Neural crest cell (in vitro differentiated cells): ENCODE data around the gene BPIFB1. TPM values are rescaled to one million over a fixed set of nuclear protein-coding genes. Genes with fewer than 3 reads are reported as not detected.

ENCODE experiments used
- DNase-seq: peaks from one replicate; pipeline ENCODE4 v3.0.0; 2021; ENCODE audit warnings: low read depth, mixed read lengths, low spot score
- H3K27ac Mint-ChIP-seq: one replicate; pipeline ENCODE4 v1.8.0; 2021; ENCODE audit warnings: mild to moderate bottlenecking, mixed read lengths; ENCODE audit not compliant: unreplicated experiment
- H3K27me3 Mint-ChIP-seq: 2 replicates; pipeline ENCODE4 v1.8.0; 2021; ENCODE audit warnings: low read depth, mild to moderate bottlenecking, mixed read lengths
- H3K36me3 Mint-ChIP-seq: 2 replicates; pipeline ENCODE4 v1.8.0; 2021; ENCODE audit warnings: low read depth, mild to moderate bottlenecking, mixed read lengths
- H3K4me1 Mint-ChIP-seq: 2 replicates; pipeline ENCODE4 v1.8.0; 2021; ENCODE audit warnings: mixed read lengths
- H3K4me3 Mint-ChIP-seq: one replicate; pipeline ENCODE4 v1.8.0; 2021; ENCODE audit warnings: mild to moderate bottlenecking, mixed read lengths
- H3K9me3 Mint-ChIP-seq: 2 replicates; pipeline ENCODE4 v1.8.0; 2021; ENCODE audit warnings: mixed read lengths
- total RNA-seq: library from RNA; stranded (reverse); gene quantifications from 2 replicates; pipeline ENCODE4 v1.2.1, GENCODE V29; 2021
- TF ChIP-seq, protein P1 (sequence below): fragments of 200-600 bp; sonication (generic); conservative IDR thresholded peaks from 2 replicates; pipeline ENCODE4 v1.5.0; 2021; ENCODE audit warnings: antibody characterized with exemption, mild to moderate bottlenecking

Gene BPIFB1
- total RNA-seq, 1 donor from 2014 or later = not detected

DNA sequence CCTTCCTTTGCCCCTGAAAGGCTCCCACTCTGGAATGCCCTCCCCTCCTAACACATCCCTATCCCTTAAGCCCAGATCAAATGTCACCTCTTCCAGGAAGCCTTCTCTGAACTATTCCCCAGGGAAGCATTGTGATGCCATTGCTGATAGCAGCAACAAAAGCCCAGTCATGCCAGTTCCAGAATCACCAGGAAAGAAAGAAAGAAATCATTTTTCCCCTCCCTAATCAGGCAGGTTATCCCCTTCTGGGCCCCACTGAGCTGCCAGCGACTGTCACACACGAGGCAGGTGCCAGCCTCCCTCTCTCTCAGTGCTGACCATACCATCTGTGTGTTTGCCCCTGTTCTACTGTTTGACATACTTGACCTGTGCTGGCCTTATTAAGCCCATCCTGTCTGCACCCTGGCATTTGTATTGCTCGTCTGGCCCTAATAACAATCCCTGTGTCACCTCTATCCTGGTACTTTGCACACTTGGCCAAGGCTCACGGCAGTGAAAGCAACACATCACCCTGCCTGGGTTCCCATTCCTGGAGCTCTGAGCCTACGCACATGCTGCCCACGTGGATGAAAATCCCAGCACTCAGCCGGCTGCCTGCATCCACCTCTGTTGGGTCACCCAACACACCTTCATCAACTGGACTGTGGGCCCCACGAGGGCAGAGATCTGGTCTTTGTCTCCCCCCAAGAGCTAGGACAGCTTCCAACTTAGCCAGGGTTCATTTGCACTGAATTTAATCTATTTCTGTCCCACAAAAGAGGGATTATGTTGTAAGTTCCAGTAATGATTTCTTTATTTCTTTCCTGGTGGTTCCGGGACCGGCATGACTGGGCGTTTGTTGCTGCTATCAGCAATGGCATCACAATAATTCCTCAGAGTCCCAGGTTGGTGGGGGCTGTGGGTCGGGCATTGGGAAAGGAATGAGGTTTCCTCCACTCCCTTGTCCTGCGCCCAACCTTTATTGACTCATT lies 5.3 kb upstream of the BPIFB1 start:
- no peaks in the 10 kb centered on the region for H3K36me3 Mint-ChIP-seq
- TF ChIP-seq, protein P1, sequence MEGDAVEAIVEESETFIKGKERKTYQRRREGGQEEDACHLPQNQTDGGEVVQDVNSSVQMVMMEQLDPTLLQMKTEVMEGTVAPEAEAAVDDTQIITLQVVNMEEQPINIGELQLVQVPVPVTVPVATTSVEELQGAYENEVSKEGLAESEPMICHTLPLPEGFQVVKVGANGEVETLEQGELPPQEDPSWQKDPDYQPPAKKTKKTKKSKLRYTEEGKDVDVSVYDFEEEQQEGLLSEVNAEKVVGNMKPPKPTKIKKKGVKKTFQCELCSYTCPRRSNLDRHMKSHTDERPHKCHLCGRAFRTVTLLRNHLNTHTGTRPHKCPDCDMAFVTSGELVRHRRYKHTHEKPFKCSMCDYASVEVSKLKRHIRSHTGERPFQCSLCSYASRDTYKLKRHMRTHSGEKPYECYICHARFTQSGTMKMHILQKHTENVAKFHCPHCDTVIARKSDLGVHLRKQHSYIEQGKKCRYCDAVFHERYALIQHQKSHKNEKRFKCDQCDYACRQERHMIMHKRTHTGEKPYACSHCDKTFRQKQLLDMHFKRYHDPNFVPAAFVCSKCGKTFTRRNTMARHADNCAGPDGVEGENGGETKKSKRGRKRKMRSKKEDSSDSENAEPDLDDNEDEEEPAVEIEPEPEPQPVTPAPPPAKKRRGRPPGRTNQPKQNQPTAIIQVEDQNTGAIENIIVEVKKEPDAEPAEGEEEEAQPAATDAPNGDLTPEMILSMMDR = no peak
- no peak overlapping the region for H3K4me3 Mint-ChIP-seq
- no peak for DNase-seq
- H3K27ac Mint-ChIP-seq = peak overlapping the region; percentile 15
- H3K4me1 Mint-ChIP-seq = peaks cover 8% of the 10 kb centered on the region
- peaks cover 3% of the 10 kb centered on the region for H3K27me3 Mint-ChIP-seq
- no peaks in the 10 kb centered on the region for H3K9me3 Mint-ChIP-seq

DNA sequence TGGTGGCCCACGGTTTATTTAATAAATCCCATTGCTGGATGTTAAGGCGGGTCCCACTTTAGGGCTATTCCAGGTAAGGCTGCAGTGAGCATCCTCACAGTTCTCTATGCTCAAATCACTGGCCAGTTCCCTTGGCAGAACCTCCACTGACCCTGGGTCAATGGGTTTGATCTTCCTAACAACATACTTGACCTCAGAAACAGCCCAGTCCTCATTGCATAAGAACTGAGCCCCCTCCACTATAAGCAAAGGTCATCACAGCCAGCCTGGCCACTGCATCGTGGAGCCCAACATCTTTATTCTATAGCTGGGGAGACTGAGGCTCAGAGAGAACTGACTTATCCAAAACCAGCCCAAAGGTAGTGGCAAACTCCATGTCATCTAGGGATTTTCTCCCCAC lies 4.3 kb upstream of the BPIFB1 start:
- H3K9me3 Mint-ChIP-seq = no peaks in the 10 kb centered on the region
- peaks cover 8% of the 10 kb centered on the region for H3K4me1 Mint-ChIP-seq
- H3K27me3 Mint-ChIP-seq = no peaks in the 10 kb centered on the region
- no peak for DNase-seq
- no peaks in the 10 kb centered on the region for H3K36me3 Mint-ChIP-seq
- TF ChIP-seq, protein P1 = no peak
- no peak overlapping the region for H3K27ac Mint-ChIP-seq
- H3K4me3 Mint-ChIP-seq = no peak overlapping the region

DNA sequence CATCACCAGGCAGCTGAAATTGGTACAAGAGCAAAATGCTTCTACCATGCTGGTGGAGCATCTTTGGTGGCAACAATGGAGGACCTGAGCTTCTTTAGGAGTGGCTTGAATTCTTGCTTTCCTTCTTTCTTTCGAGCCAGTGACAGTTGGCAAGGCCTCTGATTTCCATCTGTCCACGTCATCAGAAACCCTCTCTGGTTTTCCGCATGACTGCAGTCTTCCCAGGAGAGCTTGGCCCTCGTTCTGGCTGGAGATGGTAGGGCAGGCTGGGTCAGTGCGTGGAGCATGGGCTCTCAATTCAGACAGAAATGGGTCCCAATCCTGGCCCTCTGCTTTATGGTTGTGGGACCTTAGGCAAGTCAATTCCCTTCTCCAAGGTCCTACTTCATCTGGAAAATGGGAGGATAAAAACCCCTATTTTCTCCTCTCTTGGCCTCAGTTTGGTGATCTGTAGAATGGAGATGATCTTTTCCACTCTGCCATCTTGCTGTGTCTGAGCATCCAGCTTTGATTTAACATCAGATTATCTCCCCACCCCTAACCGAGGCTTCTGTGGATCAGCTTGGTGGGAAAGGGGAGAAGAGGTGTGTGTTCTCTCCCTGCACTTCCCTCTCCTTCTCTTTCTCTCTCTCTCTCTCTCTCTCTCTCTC lies 3.6 kb upstream of the BPIFB1 start:
- no peak for DNase-seq
- Mint-ChIP-seq H3K4me1 (peaks cover 8% of the 10 kb centered on the region), H3K4me3 (no peak overlapping the region), H3K27me3 (no peaks in the 10 kb centered on the region), H3K36me3 (no peaks in the 10 kb centered on the region), H3K27ac (no peak overlapping the region), H3K9me3 (no peaks in the 10 kb centered on the region)
- TF ChIP-seq, protein P1 = no peak

DNA sequence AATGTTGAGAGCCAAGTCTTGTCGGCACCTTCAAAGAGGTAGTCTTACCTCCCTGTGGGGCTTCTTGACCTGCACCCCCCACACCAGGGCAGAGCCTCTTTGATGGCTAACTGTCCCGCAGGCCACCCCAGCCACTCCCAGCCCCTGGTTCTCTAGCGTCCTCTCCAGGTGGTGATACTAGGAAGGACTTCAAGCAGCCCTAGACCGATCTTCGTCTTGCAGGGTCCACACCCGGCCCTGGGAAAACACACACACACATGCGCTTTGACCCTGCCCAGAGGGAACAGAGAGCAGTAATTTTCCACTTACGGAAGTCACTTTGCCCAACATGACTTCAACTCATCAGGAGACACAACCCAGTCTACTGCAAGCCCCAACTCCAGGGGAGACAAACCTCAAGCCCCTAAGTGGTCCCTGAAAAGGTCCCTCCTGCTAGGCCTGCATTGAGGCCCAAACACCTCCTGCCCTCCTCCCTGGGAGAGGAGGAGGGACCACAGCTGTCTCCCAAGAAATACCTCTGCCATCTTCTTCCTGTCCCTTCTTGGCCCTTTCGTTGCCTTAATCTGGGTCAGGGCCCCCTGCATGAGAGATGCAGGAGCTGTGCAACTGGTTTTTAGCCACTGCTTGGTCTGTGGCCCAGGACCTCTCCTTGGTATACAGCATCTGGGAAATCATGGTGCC lies 2.9 kb upstream of the BPIFB1 start:
- no peaks in the 10 kb centered on the region for H3K36me3 Mint-ChIP-seq
- no peak overlapping the region for H3K27ac Mint-ChIP-seq
- peaks cover 4% of the 10 kb centered on the region for H3K27me3 Mint-ChIP-seq
- no peaks in the 10 kb centered on the region for H3K9me3 Mint-ChIP-seq
- DNase-seq = no peak
- TF ChIP-seq, protein P1 = no peak
- no peak overlapping the region for H3K4me3 Mint-ChIP-seq
- peaks cover 8% of the 10 kb centered on the region for H3K4me1 Mint-ChIP-seq

DNA sequence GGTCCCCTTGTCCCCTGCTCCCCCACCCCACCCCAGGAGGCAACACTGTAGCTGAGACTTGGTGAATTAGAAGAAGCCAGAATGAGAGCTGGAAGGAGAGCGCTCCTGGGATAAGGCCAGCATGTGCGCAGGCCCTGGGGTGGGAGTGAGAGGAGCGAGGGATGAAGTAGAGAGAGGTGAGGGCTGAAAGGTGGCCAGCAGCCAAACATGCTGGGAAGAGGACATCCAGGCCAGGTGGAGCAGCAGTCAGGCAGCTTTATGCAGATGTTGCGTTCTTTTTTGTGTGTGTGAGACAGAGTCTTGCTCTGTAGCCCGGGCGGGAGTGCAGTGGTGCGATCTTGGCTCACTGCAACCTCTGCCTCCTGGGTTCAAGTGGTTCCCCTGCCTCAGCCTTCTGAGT lies 2.2 kb upstream of the BPIFB1 start:
- TF ChIP-seq, protein P1 = no peak
- Mint-ChIP-seq H3K36me3 (no peaks in the 10 kb centered on the region), H3K4me1 (peaks cover 8% of the 10 kb centered on the region), H3K4me3 (no peak overlapping the region), H3K27ac (no peak overlapping the region), H3K9me3 (no peaks in the 10 kb centered on the region), H3K27me3 (peaks cover 6% of the 10 kb centered on the region)
- DNase-seq = no peak
